Activated CD8-positive, alpha-beta T cell treated with anti-CD3 and anti-CD28 coated beads for 36 hours (primary cell): Measurements from ENCODE around the gene CCDC60. TPM values are rescaled to one million over a fixed set of nuclear protein-coding genes. Genes with fewer than 3 reads are reported as not detected.

ENCODE experiments used
- ATAC-seq: fragments of 200-7000 bp; cut with Tn5 transposase; one replicate; pipeline ENCODE4 v1.10.0; 2021; ENCODE audit warnings: mild to moderate bottlenecking, moderate library complexity
- CTCF ChIA-PET: fragments of 350-600 bp; sonication (Branson Sonifier 250); formaldehyde crosslinking; loops from one replicate; lab custom pipeline; 2021; ENCODE audit warnings: antibody characterized with exemption; lab: Charles Lee
- POLR2A ChIA-PET: fragments of 350-600 bp; sonication (Branson Sonifier 250); formaldehyde crosslinking; loops from one replicate; lab custom pipeline; 2021; ENCODE audit warnings: antibody characterized with exemption; lab: Charles Lee
- DNase-seq: peaks from one replicate; pipeline ENCODE4 v3.0.0-alpha.2; 2020
- H3K27ac Mint-ChIP-seq: one replicate; pipeline ENCODE4 v1.8.0; 2021; ENCODE audit warnings: mild to moderate bottlenecking, mixed read lengths
- H3K27me3 Mint-ChIP-seq: one replicate; pipeline ENCODE4 v1.8.0; 2021; ENCODE audit warnings: mixed read lengths
- H3K36me3 Mint-ChIP-seq: one replicate; pipeline ENCODE4 v1.8.0; 2021; ENCODE audit warnings: low read depth, mixed read lengths
- H3K4me1 Mint-ChIP-seq: one replicate; pipeline ENCODE4 v1.8.0; 2021; ENCODE audit warnings: low read depth, mixed read lengths
- H3K4me3 Mint-ChIP-seq: one replicate; pipeline ENCODE4 v1.8.0; 2021; ENCODE audit warnings: mild to moderate bottlenecking, moderate library complexity, mixed read lengths
- H3K9me3 Mint-ChIP-seq: one replicate; pipeline ENCODE4 v1.8.0; 2021; ENCODE audit warnings: mixed read lengths
- CTCF ChIP-seq: fragments of 200-600 bp; IDR thresholded peaks from one replicate; pipeline ENCODE4 v1.8.0; 2022; ENCODE audit warnings: antibody characterized with exemption, mild to moderate bottlenecking
- intact Hi-C: fragments of 100-400 bp; cut with micrococcal nuclease; formaldehyde crosslinking; loops from one replicate; pipeline ENCODE4 v1.10.0; 2022
- total RNA-seq, 2 experiments: library from RNA; stranded (reverse); gene quantifications; one replicate each; pipeline ENCODE4 v1.2.3, GENCODE V29; 2021

CCDC60 gene
- total RNA-seq, 2 experiments from 2014 or later: not detected

GRCh38 chr12:119425623-119426022 is 91.1 kb downstream of the CCDC60 start:
- DNase-seq (no peak), ATAC-seq (no peak)
- CTCF ChIA-PET: interaction anchor here (1.5 kb wide), 1 partner anchor 18 kb away, joined by 5 read pairs; no protein-coding TSS in a partner anchor
- no peaks in the 10 kb centered on the region for H3K36me3 Mint-ChIP-seq
- no peak overlapping the region for H3K4me3 Mint-ChIP-seq
- POLR2A ChIA-PET: no interaction called here
- intact Hi-C loops: no loop called here
- no peak for TF ChIP-seq CTCF
- H3K9me3 Mint-ChIP-seq: no peaks in the 10 kb centered on the region
- H3K4me1 Mint-ChIP-seq: no peaks in the 10 kb centered on the region
- H3K27ac Mint-ChIP-seq: no peak overlapping the region
- peaks cover 8% of the 10 kb centered on the region for H3K27me3 Mint-ChIP-seq

- peaks cover 6% of the 10 kb centered on the region for H3K9me3 Mint-ChIP-seq
- ChIA-PET CTCF (interaction anchor here (1.4 kb wide), 1 partner anchor 13 kb away, joined by 3 read pairs; no protein-coding TSS in a partner anchor), POLR2A (interaction anchor here (0.7 kb wide), 1 partner anchor 85 kb away, joined by 4 read pairs; no protein-coding TSS in a partner anchor)
- intact Hi-C loops: no loop called here
- H3K36me3 Mint-ChIP-seq: no peaks in the 10 kb centered on the region
- no peak for DNase-seq
- H3K4me1 Mint-ChIP-seq: no peaks in the 10 kb centered on the region
- peaks cover 7% of the 10 kb centered on the region for H3K27me3 Mint-ChIP-seq
- no peak for ATAC-seq
- no peak overlapping the region for H3K27ac Mint-ChIP-seq
- TF ChIP-seq CTCF: no peak
- no peak overlapping the region for H3K4me3 Mint-ChIP-seq
These were observed 96.6 kb downstream of the CCDC60 start for GRCh38 chr12:119431151-119431550.

GRCh38 chr12:119432949-119433348 is 98.4 kb downstream of the CCDC60 start:
- peaks cover 5% of the 10 kb centered on the region for H3K27me3 Mint-ChIP-seq
- no peaks in the 10 kb centered on the region for H3K4me1 Mint-ChIP-seq
- CTCF ChIA-PET: interaction anchor here (1.4 to 4.3 kb wide), 2 partner anchors 11 to 15 kb away, joined by 4 to 26 read pairs; no protein-coding TSS in a partner anchor
- intact Hi-C loops: no loop called here
- no peak for ATAC-seq
- no peaks in the 10 kb centered on the region for H3K36me3 Mint-ChIP-seq
- peaks cover 6% of the 10 kb centered on the region for H3K9me3 Mint-ChIP-seq
- TF ChIP-seq CTCF: no peak
- POLR2A ChIA-PET: no interaction called here
- no peak overlapping the region for H3K27ac Mint-ChIP-seq
- H3K4me3 Mint-ChIP-seq: no peak overlapping the region
- DNase-seq: no peak

- Mint-ChIP-seq H3K36me3 (no peaks in the 10 kb centered on the region), H3K27ac (no peak overlapping the region), H3K4me1 (no peaks in the 10 kb centered on the region), H3K27me3 (peaks cover 11% of the 10 kb centered on the region), H3K4me3 (no peak overlapping the region), H3K9me3 (no peaks in the 10 kb centered on the region)
- TF ChIP-seq CTCF: no peak
- CTCF ChIA-PET: interaction anchor here (0.6 to 7.8 kb wide), 3 partner anchors 56 to 227 kb away, joined by 3 to 80 read pairs (median 3); partner anchors contain the start of gene PRKAB1
- DNase-seq (no peak), ATAC-seq (no peak)
- POLR2A ChIA-PET: no interaction called here
- intact Hi-C loops: loop anchor here (10.0 kb wide), 1 partner anchor 204 kb away; no protein-coding TSS in a partner anchor
These were observed 106.4 kb downstream of the CCDC60 start for GRCh38 chr12:119440803-119441360.

- TF ChIP-seq CTCF: peak; percentile 96
- no peaks in the 10 kb centered on the region for H3K4me1 Mint-ChIP-seq
- DNase-seq (peak; percentile 63), ATAC-seq (peak; percentile 62)
- H3K4me3 Mint-ChIP-seq: no peak overlapping the region
- no peak overlapping the region for H3K27ac Mint-ChIP-seq
- no peaks in the 10 kb centered on the region for H3K9me3 Mint-ChIP-seq
- H3K27me3 Mint-ChIP-seq: peaks cover 9% of the 10 kb centered on the region
- CTCF ChIA-PET: interaction anchor here (0.6 to 7.8 kb wide), 37 partner anchors 9 to 436 kb away, joined by 3 to 80 read pairs (median 4); partner anchors contain the start of gene PRKAB1
- intact Hi-C loops: loop anchor here (2.0 to 10.0 kb wide), 2 partner anchors 100 to 200 kb away; no protein-coding TSS in a partner anchor
- POLR2A ChIA-PET: no interaction called here
- no peaks in the 10 kb centered on the region for H3K36me3 Mint-ChIP-seq
These were observed 110.0 kb downstream of the CCDC60 start for GRCh38 chr12:119444462-119445044.
